Activated CD4-positive, alpha-beta T cell treated with anti-CD3 and anti-CD28 coated beads, Interleukin-2, amount 50 U/mL, for 1 hour (primary cell): Measurements from ENCODE around the gene PDK2.

Experiments
- DNase-seq: peaks from one replicate; pipeline ENCODE4 v3.0.0-alpha.2; 2020

The PDK2 gene

GRCh38 chr17:50120475-50121253 lies 25.5 kb downstream of the PDK2 start:
- no peak for DNase-seq

- DNase-seq, result no peak
Measured at GRCh38 chr17:50122945-50123344, 27.8 kb downstream of the PDK2 start.

GRCh38 chr17:50123649-50124349 lies 28.6 kb downstream of the PDK2 start:
- no peak for DNase-seq

DNA sequence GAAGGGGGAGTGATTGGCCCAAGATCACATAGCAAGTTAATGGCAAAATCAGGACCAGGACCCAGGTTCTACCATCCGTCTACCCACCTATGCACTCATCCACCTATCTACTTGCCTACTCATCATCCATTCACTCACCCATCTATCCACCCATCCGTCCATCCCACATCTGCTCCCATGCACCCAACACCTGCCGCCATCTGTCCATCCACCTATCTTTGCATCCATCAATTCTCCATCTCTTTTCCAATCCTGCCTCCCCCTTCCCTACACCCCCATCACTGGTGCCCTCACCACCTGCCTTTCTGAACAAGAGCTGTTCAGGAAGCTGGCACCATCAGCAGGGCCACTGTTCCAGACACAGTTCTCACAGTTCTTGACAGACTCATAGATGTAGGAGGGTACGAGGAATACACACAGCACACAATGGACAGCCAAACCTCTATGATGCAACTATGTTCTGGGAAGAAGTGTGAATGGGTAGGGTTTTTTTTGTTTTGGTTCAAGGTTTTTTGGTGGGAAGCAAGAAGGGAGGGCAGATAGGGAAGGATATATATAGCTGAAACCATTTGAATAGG lies 30.4 kb downstream of the PDK2 start:
- DNase-seq, result no peak

GRCh38 chr17:50127697-50128361 lies 32.7 kb downstream of the PDK2 start:
- no peak for DNase-seq

- DNase-seq, result no peak
Measured at GRCh38 chr17:50128441-50129352, 33.5 kb downstream of the PDK2 start.

GRCh38 chr17:50129353-50129727 lies 34.2 kb downstream of the PDK2 start:
- DNase-seq, result no peak

GRCh38 chr17:50129728-50130558 lies 34.8 kb downstream of the PDK2 start, which contains the start of gene SAMD14:
TSS of gene SAMD14 (minus strand) at chr17:50130160. CDS start at chr17:50124959, 5,201 bp downstream.
- DNase-seq, result peak; percentile 48

- DNase-seq, result no peak
Measured at GRCh38 chr17:50130559-50131305, 35.6 kb downstream of the PDK2 start.

DNA sequence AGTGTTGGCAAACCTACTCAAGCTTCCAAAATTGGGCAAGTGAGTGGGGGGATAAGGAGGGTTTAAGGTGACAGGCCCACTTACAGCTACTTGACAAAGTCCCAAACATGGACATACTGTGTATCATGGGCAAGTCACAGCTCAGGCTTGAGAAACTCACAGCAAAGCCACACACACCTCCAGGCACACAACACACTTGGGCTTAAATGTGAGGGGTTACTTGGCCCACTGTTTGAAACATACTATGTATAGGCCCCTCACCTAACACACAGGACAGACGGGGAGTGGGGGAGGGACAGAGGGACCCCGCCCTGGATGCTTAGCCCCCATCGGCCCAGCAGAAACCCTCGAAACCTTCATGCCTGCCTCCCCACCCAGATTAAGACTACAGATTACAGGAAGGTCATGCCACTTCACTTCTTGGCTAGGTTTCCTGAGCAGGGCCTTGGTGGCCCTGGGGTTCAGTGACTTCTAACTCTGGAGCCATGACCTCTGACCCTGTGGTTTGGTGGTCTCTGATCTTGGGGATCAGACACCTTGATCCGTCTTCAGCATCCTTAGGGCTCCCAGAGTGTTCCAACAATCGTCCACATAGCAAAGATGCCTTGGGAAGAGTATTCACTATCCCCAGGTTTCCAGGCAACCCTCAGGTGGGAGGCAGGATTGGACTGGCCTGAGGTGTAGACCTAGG lies 37.1 kb downstream of the PDK2 start:
- DNase-seq, result no peak

- no peak for DNase-seq
Measured at GRCh38 chr17:50133028-50133768, 38.0 kb downstream of the PDK2 start.

GRCh38 chr17:50133769-50134099 lies 38.6 kb downstream of the PDK2 start:
- no peak for DNase-seq

DNA sequence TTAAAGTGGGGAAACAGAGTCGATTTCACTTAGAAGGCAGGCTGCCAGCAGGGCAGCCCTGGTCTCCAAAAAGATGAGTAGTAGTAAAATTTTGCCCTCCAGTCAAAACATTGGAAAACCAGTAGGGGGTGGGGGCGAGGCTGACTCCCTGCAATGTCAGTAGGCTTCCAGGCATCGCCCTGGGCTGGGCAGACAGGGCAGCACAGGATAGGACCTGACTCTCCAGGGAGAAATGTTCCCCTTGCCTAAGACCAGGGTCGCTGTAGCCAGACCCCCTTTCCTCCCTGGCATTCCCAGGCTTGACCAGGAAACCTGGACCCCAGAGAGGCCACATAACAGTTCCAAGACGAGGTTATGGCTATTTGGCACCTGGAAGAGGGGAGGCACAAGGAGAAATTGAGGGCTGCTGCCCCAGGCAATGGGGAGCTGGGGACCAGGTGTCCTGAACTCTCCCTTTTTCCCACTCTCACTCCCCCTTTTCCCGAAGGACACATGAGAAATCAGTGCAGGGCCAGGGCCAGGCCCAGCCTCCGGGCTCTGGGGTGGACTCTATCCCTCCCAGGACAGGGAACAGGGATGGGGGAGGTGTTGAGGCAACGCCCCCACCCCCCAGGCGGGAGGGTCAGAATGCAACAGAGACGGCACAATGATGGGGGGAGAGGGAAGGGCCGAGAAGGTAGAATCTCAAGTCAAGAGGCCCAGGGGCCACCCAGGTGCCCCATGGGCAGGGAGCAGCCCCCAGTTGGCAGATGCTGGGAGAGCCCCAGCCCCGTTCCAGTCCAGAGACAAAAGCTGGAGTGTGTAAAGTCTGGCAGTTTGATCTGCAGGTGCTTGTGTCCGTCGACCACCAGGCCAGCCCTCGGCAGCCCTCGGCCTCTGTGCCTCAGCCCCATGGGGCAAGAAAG lies 39.3 kb downstream of the PDK2 start:
- no peak for DNase-seq

- no peak for DNase-seq
Measured at GRCh38 chr17:50135316-50136095, 40.4 kb downstream of the PDK2 start.

- DNase-seq, result no peak
Measured at GRCh38 chr17:50136096-50136687, 41.0 kb downstream of the PDK2 start.

- no peak for DNase-seq
Measured at GRCh38 chr17:50137042-50137441, 41.9 kb downstream of the PDK2 start.

GRCh38 chr17:50139185-50139783 lies 44.1 kb downstream of the PDK2 start:
- no peak for DNase-seq
